SK-N-SH treated with all-trans-retinoic acid at 6 μM for 48 hours (cell line): ENCODE results near the gene CNGA3.

Source experiments
- ATAC-seq: fragments of 200-7000 bp; cut with Tn5 transposase; 3 replicates; pipeline ENCODE4 v1.9.1; 2020; ENCODE audit warnings: mild to moderate bottlenecking, moderate library complexity
- BACH2 ChIP-seq: fragments of 250-450 bp; sonication (Bioruptor Pico); IDR thresholded peaks from 2 replicates; pipeline ENCODE4 v1.9.0; 2021; ENCODE audit warnings: mild to moderate bottlenecking, borderline replicate concordance
- CSDC2 ChIP-seq: fragments of 250-450 bp; sonication (Bioruptor Pico); IDR thresholded peaks from 2 replicates; pipeline ENCODE4 v1.5.0; 2020; ENCODE audit warnings: mild to moderate bottlenecking, moderate library complexity
- ESRRG ChIP-seq: fragments of 250-450 bp; sonication (Bioruptor Pico); IDR thresholded peaks from 2 replicates; pipeline ENCODE4 v1.6.1; 2021; ENCODE audit warnings: mild to moderate bottlenecking
- GLIS3 ChIP-seq: fragments of 250-450 bp; sonication (Bioruptor Pico); IDR thresholded peaks from 2 replicates; pipeline ENCODE4 v1.5.0; 2020; ENCODE audit warnings: mild to moderate bottlenecking, moderate library complexity
- ISL1 ChIP-seq: fragments of 250-450 bp; sonication (Bioruptor Pico); IDR thresholded peaks from 2 replicates; pipeline ENCODE4 v2.1.2; 2022; ENCODE audit warnings: mild to moderate bottlenecking, moderate library complexity
- OSR1 ChIP-seq: fragments of 250-450 bp; sonication (Bioruptor Pico); IDR thresholded peaks from 2 replicates; pipeline ENCODE4 v1.8.0; 2022; ENCODE audit warnings: moderate library complexity, mild to moderate bottlenecking, inconsistent platforms
- PPARA ChIP-seq: fragments of 250-450 bp; sonication (Bioruptor Pico); IDR thresholded peaks from 2 replicates; pipeline ENCODE4 v1.5.0; 2020; ENCODE audit warnings: mild to moderate bottlenecking, borderline replicate concordance
- SNAI2 ChIP-seq: fragments of 250-450 bp; sonication (Bioruptor Pico); IDR thresholded peaks from 2 replicates; pipeline ENCODE4 v1.5.0; 2020; ENCODE audit warnings: mild to moderate bottlenecking, moderate library complexity
- TCF4 ChIP-seq: fragments of 250-450 bp; sonication (Bioruptor Pico); IDR thresholded peaks from 2 replicates; pipeline ENCODE4 v1.8.0; 2021; ENCODE audit warnings: mild to moderate bottlenecking, moderate library complexity, borderline replicate concordance
- TOX ChIP-seq: fragments of 250-450 bp; sonication (Bioruptor Pico); IDR thresholded peaks from 2 replicates; pipeline ENCODE4 v1.8.0; 2021; ENCODE audit warnings: mild to moderate bottlenecking, moderate library complexity, borderline replicate concordance
- ZC3H10 ChIP-seq: fragments of 250-450 bp; sonication (Bioruptor Pico); IDR thresholded peaks from 2 replicates; pipeline ENCODE4 v1.5.1; 2021; ENCODE audit warnings: mild to moderate bottlenecking, moderate library complexity
- ZFP3 ChIP-seq: fragments of 250-450 bp; sonication (Bioruptor Pico); IDR thresholded peaks from 2 replicates; pipeline ENCODE4 v1.5.0; 2020; ENCODE audit warnings: mild to moderate bottlenecking, moderate library complexity
- ZFP30 ChIP-seq: fragments of 450-650 bp; formaldehyde crosslinking; IDR thresholded peaks from 2 replicates; pipeline ENCODE4 v1.5.0; 2022; ENCODE audit warnings: mild to moderate bottlenecking, moderate library complexity
- ZNF565 ChIP-seq: fragments of 450-650 bp; formaldehyde crosslinking; conservative IDR thresholded peaks from 2 replicates; pipeline ENCODE4 v1.5.0; 2020; ENCODE audit warnings: low read depth, mild to moderate bottlenecking, moderate library complexity
- TF ChIP-seq, protein P1 (sequence below): fragments of 250-450 bp; sonication (Bioruptor Pico); IDR thresholded peaks from 2 replicates; pipeline ENCODE4 v1.8.0; 2021; ENCODE audit warnings: low read depth, mild to moderate bottlenecking, moderate library complexity, borderline replicate concordance
- TF ChIP-seq, protein P2 (sequence below): fragments of 250-450 bp; sonication (Bioruptor Pico); IDR thresholded peaks from 2 replicates; pipeline ENCODE4 v1.5.1; 2021; ENCODE audit warnings: mild to moderate bottlenecking, moderate library complexity
- TF ChIP-seq, protein P3 (sequence below): fragments of 250-450 bp; sonication (Bioruptor Pico); IDR thresholded peaks from 2 replicates; pipeline ENCODE4 v1.5.1; 2020; ENCODE audit warnings: low read depth, mild to moderate bottlenecking, moderate library complexity
- TF ChIP-seq, protein P4 (sequence below): fragments of 250-450 bp; sonication (Bioruptor Pico); IDR thresholded peaks from 2 replicates; pipeline ENCODE4 v1.8.0; 2020; ENCODE audit warnings: mild to moderate bottlenecking, moderate library complexity, borderline replicate concordance

Gene CNGA3

DNA sequence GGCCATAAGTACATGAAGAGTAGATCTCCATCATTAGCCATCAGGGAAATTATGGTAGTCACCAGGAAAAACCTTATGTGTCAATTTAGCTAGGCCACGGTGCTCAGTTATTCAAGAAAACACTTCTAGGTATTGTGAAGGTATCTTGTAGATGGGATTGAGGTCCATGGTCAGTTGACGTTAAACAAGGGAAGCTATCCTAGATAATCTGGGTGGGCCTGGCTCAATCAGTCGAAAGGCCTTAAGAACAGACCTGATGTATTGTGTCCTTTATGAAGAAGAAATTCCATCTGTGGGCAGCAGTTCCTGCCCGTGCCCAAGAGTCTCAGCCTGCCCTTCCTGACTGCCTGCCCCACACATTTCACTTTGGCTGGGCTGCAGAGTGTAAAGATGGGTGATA is 16.7 kb upstream of the CNGA3 start:
- ATAC-seq = no peak
- no peak for TF ChIP-seq ESRRG (CRISPR knock-in tag)
- no peak for TF ChIP-seq ZFP30 (CRISPR knock-in tag)
- no peak for TF ChIP-seq TOX (CRISPR knock-in tag)
- no peak for TF ChIP-seq ZC3H10
- no peak for TF ChIP-seq ZFP3 (CRISPR knock-in tag)
- TF ChIP-seq, protein P1, sequence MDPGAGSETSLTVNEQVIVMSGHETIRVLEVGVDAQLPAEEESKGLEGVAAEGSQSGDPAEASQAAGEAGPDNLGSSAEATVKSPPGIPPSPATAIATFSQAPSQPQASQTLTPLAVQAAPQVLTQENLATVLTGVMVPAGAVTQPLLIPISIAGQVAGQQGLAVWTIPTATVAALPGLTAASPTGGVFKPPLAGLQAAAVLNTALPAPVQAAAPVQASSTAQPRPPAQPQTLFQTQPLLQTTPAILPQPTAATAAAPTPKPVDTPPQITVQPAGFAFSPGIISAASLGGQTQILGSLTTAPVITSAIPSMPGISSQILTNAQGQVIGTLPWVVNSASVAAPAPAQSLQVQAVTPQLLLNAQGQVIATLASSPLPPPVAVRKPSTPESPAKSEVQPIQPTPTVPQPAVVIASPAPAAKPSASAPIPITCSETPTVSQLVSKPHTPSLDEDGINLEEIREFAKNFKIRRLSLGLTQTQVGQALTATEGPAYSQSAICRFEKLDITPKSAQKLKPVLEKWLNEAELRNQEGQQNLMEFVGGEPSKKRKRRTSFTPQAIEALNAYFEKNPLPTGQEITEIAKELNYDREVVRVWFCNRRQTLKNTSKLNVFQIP = no peak
- no peak for TF ChIP-seq BACH2 (CRISPR knock-in tag)
- no peak for TF ChIP-seq SNAI2 (CRISPR knock-in tag)
- TF ChIP-seq, protein P2, sequence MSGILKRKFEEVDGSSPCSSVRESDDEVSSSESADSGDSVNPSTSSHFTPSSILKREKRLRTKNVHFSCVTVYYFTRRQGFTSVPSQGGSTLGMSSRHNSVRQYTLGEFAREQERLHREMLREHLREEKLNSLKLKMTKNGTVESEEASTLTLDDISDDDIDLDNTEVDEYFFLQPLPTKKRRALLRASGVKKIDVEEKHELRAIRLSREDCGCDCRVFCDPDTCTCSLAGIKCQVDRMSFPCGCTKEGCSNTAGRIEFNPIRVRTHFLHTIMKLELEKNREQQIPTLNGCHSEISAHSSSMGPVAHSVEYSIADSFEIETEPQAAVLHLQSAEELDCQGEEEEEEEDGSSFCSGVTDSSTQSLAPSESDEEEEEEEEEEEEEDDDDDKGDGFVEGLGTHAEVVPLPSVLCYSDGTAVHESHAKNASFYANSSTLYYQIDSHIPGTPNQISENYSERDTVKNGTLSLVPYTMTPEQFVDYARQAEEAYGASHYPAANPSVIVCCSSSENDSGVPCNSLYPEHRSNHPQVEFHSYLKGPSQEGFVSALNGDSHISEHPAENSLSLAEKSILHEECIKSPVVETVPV (CRISPR knock-in tag) = no peak
- no peak for TF ChIP-seq OSR1 (CRISPR knock-in tag)
- TF ChIP-seq GLIS3 (CRISPR knock-in tag) = no peak
- TF ChIP-seq ZNF565 (CRISPR knock-in tag) = no peak
- TF ChIP-seq, protein P3, sequence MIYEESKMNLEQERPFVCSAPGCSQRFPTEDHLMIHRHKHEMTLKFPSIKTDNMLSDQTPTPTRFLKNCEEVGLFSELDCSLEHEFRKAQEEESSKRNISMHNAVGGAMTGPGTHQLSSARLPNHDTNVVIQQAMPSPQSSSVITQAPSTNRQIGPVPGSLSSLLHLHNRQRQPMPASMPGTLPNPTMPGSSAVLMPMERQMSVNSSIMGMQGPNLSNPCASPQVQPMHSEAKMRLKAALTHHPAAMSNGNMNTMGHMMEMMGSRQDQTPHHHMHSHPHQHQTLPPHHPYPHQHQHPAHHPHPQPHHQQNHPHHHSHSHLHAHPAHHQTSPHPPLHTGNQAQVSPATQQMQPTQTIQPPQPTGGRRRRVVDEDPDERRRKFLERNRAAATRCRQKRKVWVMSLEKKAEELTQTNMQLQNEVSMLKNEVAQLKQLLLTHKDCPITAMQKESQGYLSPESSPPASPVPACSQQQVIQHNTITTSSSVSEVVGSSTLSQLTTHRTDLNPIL (CRISPR knock-in tag) = no peak

DNA sequence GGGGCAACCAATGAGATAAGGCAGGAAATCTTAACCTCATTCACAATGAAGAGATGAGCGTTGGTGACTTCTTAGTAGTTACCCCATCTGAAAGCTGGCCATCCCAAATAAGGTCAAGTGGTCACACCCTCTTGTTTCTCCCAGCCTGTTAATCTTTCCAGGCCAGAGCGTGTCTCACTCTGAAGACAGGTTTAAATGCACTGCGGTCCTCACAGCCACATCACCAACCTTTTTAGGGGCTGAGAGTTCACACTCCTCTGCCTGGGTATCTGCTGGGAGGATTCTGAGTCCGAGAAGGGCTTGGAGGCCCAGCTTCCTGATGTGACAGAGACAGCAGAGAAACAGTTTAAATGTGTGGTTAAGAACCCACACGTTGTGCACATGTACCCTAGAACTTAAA is 13.3 kb upstream of the CNGA3 start:
- no peak for TF ChIP-seq TCF4 (CRISPR knock-in tag)
- TF ChIP-seq GLIS3 (CRISPR knock-in tag) = no peak
- TF ChIP-seq TOX (CRISPR knock-in tag) = no peak
- no peak for TF ChIP-seq ZC3H10
- TF ChIP-seq OSR1 (CRISPR knock-in tag) = no peak
- TF ChIP-seq ESRRG (CRISPR knock-in tag) = no peak
- TF ChIP-seq ZNF565 (CRISPR knock-in tag) = no peak
- TF ChIP-seq ISL1 (CRISPR knock-in tag) = no peak
- TF ChIP-seq ZFP30 (CRISPR knock-in tag) = no peak
- TF ChIP-seq, protein P4, sequence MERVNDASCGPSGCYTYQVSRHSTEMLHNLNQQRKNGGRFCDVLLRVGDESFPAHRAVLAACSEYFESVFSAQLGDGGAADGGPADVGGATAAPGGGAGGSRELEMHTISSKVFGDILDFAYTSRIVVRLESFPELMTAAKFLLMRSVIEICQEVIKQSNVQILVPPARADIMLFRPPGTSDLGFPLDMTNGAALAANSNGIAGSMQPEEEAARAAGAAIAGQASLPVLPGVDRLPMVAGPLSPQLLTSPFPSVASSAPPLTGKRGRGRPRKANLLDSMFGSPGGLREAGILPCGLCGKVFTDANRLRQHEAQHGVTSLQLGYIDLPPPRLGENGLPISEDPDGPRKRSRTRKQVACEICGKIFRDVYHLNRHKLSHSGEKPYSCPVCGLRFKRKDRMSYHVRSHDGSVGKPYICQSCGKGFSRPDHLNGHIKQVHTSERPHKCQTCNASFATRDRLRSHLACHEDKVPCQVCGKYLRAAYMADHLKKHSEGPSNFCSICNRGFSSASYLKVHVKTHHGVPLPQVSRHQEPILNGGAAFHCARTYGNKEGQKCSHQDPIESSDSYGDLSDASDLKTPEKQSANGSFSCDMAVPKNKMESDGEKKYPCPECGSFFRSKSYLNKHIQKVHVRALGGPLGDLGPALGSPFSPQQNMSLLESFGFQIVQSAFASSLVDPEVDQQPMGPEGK (CRISPR knock-in tag) = no peak
- ATAC-seq = no peak

DNA sequence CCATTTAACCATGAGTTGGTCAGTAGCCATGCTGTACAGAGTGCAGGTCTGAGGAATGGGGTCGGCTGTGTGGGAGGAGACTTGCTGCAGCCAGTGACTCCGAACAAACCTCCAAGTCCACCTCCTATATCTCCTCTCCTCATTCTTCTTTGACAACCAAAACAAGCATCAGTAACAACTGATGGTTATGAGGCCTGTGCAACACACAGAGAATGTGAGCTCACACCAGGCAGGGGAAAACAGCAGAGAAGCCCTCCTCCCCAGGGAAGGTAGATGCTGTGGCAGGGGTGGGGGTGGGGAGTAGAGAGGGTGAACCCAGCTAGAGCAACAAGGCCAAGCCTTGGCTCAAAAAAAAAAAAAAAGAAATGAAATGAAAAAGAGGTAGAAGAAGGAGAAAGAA is 12.3 kb upstream of the CNGA3 start:
- TF ChIP-seq SNAI2 (CRISPR knock-in tag) (no peak), GLIS3 (CRISPR knock-in tag) (no peak), ZFP3 (CRISPR knock-in tag) (no peak), PPARA (CRISPR knock-in tag) (no peak), CSDC2 (CRISPR knock-in tag) (no peak)
- TF ChIP-seq, protein P1 = no peak
- TF ChIP-seq, protein P3 (CRISPR knock-in tag) = no peak
- peak; percentile 24 for ATAC-seq
